HepG2 (cell line): ENCODE measurements around the gene MED19. TPM values are rescaled to one million over a fixed set of nuclear protein-coding genes. Genes with fewer than 3 reads are reported as not detected.
A peak's percentile ranks its signal among the peaks of the same experiment; 100 is the strongest.

Experiments
- DRAP1 ChIP-seq: IDR thresholded peaks from 2 replicates; pipeline ENCODE4 v1.6.1; 2016; ENCODE audit warnings: missing genetic modification reagents, missing compliant biosample characterization
- FOXK2 ChIP-seq: fragments of 450-650 bp; IDR thresholded peaks from 2 replicates; pipeline ENCODE4 v1.6.1; 2016
- HOXA3 ChIP-seq: sonication (generic); formaldehyde crosslinking; IDR thresholded peaks from 2 replicates; pipeline ENCODE4 v1.5.0; 2020; ENCODE audit warnings: missing genetic modification reagents
- NFIC ChIP-seq: IDR thresholded peaks from 2 replicates; pipeline ENCODE4 v1.6.1; 2012; ENCODE audit warnings: mild to moderate bottlenecking, low read length, inconsistent platforms
- POLR2AphosphoS2 ChIP-seq: IDR thresholded peaks from 2 replicates; pipeline ENCODE4 v1.6.1; 2011; ENCODE audit warnings: low read depth, low read length, improper control_type of control experiment
- PRPF4 ChIP-seq: fragments of 200-400 bp; formaldehyde crosslinking; IDR thresholded peaks from 2 replicates; pipeline ENCODE4 v1.6.1; 2016; ENCODE audit warnings: low read length, low read depth; ENCODE audit not compliant: poor library complexity, severe bottlenecking
- REPIN1 ChIP-seq: sonication (generic); formaldehyde crosslinking; IDR thresholded peaks from 2 replicates; pipeline ENCODE4 v1.8.0; 2022; ENCODE audit warnings: missing genetic modification reagents, low read depth, mild to moderate bottlenecking, borderline replicate concordance
- SMAD1 ChIP-seq: sonication (generic); formaldehyde crosslinking; IDR thresholded peaks from 2 replicates; pipeline ENCODE4 v1.4.0; 2020; ENCODE audit warnings: missing genetic modification reagents, low read depth, mild to moderate bottlenecking, borderline replicate concordance
- SRSF4 ChIP-seq: fragments of 200-400 bp; formaldehyde crosslinking; IDR thresholded peaks from one replicate; pipeline ENCODE4 v1.6.1; 2018; ENCODE audit warnings: mild to moderate bottlenecking, low read depth, low read length, moderate library complexity; ENCODE audit not compliant: poor library complexity, severe bottlenecking
- TARDBP ChIP-seq: sonication (generic); formaldehyde crosslinking; IDR thresholded peaks from 2 replicates; pipeline ENCODE4 v1.8.0; 2022; ENCODE audit warnings: mild to moderate bottlenecking, missing genetic modification reagents
- UBTF ChIP-seq: sonication (generic); formaldehyde crosslinking; IDR thresholded peaks from 2 replicates; pipeline ENCODE4 v1.4.0; 2020; ENCODE audit warnings: mild to moderate bottlenecking, missing genetic modification reagents
- USF2 ChIP-seq, 2 experiments: sonication (generic) in 1 of 2; formaldehyde crosslinking in 1 of 2; IDR thresholded peaks; 2 replicates each; pipeline versions ENCODE4 v1.5.1 to v1.6.1; 2011 to 2020; ENCODE audit warnings: borderline replicate concordance in 1 of 2, low read depth in 1 of 2, low read length in 1 of 2, mild to moderate bottlenecking in 1 of 2, missing genetic modification reagents in 1 of 2, moderate library complexity in 1 of 2
- ZFY ChIP-seq: sonication (generic); formaldehyde crosslinking; IDR thresholded peaks from 2 replicates; pipeline ENCODE4 v1.4.0; 2020; ENCODE audit warnings: missing genetic modification reagents
- ZNF280B ChIP-seq: sonication (generic); formaldehyde crosslinking; IDR thresholded peaks from 2 replicates; pipeline ENCODE4 v1.5.0; 2020; ENCODE audit warnings: missing genetic modification reagents, mild to moderate bottlenecking, borderline replicate concordance
- ZNF367 ChIP-seq: sonication (generic); formaldehyde crosslinking; IDR thresholded peaks from 2 replicates; pipeline ENCODE4 v1.4.0; 2020; ENCODE audit warnings: missing genetic modification reagents, borderline replicate concordance
- ZNF557 ChIP-seq: sonication (generic); formaldehyde crosslinking; IDR thresholded peaks from 2 replicates; pipeline ENCODE4 v1.4.0; 2020; ENCODE audit warnings: missing genetic modification reagents
- ZNF687 ChIP-seq: sonication (generic); formaldehyde crosslinking; IDR thresholded peaks from 2 replicates; pipeline ENCODE4 v1.5.1; 2020; ENCODE audit warnings: mild to moderate bottlenecking, missing genetic modification reagents, moderate library complexity
- ZNF780A ChIP-seq: sonication (generic); formaldehyde crosslinking; IDR thresholded peaks from 2 replicates; pipeline ENCODE4 v1.8.0; 2022; ENCODE audit warnings: mild to moderate bottlenecking, missing genetic modification reagents, moderate library complexity
- polyA plus RNA-seq, 8 experiments: library from polyadenylated mRNA; depleted of rRNA in 3 of 8; stranded (reverse) in 7 of 8; unstranded in 1 of 8; fragments of >200 nt; fragmentation: Illumina TruSeq in 4 of 8; extraction: Trizol in 4 of 8; gene quantifications; 2 replicates each; pipeline versions ENCODE4 v1.2.1 to v1.2.3, GENCODE V29; 2011 to 2016; ENCODE audit warnings: low read depth in 4 of 8, missing spikeins in 1 of 8, mixed read lengths in 1 of 8; ENCODE audit not compliant: insufficient read depth in 1 of 8
- total RNA-seq, 5 experiments: library from RNA; depleted of rRNA; stranded (reverse); fragments of >200 nt; fragmentation: Illumina TruSeq; extraction: Trizol; gene quantifications; 2 replicates each; pipeline ENCODE4 v1.2.3, GENCODE V29; 2016; ENCODE audit warnings: low read depth in 1 of 5

MED19 gene
- total and polyA plus RNA-seq, 2 of the 13 experiments (the other 11 are each of a cell fraction or from before 2014, with no cell fraction given) = 12.9 to 13.8 TPM

- TF ChIP-seq SMAD1 (CRISPR knock-in tag) (0 out of 2 replicates have a peak, but pooled peaks have one; percentile 44), TARDBP (CRISPR knock-in tag) (no peak; the same call in 1 of the 2 replicates), NFIC (no peak), FOXK2 (peak; percentile 98), ZNF687 (peak; percentile 57; the same call in 1 of the 2 replicates), ZFY (CRISPR knock-in tag) (no peak), ZNF280B (CRISPR knock-in tag) (peak; percentile 71; the same call in 1 of the 2 replicates), POLR2AphosphoS2 (no peak), SRSF4 (no peak), DRAP1 (CRISPR knock-in tag) (no peak), UBTF (no peak), ZNF780A (no peak), USF2 (IDR thresholded peaks at IDR 0.05; ENCODE audit: low read depth, low read length) (no peak), USF2 (CRISPR knock-in tag; IDR thresholded peaks at IDR 0.05; ENCODE audit: borderline replicate concordance) (no peak), ZNF557 (no peak), HOXA3 (CRISPR knock-in tag) (no peak), ZNF367 (CRISPR knock-in tag) (0 out of 2 replicates have a peak, but pooled peaks have one; percentile 64), REPIN1 (CRISPR knock-in tag) (no peak), PRPF4 (peak; percentile 86)
These were observed 44.8 kb downstream of the MED19 start (continued) for GRCh38 chr11:57667117-57667735.
